GM21619 (cell line): ENCODE measurements around the gene KLHDC1.
"Not testable (repeated sequence)": the region's sequence is repeated elsewhere in the genome, so short reads cannot be mapped to it uniquely, and the experiment has no call there.

Experiments used
- ATAC-seq: cut with Tn5 transposase; IDR thresholded peaks from one replicate; pipeline ENCODE4 v1.9.1; 2021; ENCODE audit not compliant: unreplicated experiment

KLHDC1 gene

GRCh38 chr14:49781040-49781439, 88.1 kb downstream of the KLHDC1 start:
- ATAC-seq: not testable (repeated sequence)

- ATAC-seq: no peak
These were observed 90.6 kb downstream of the KLHDC1 start for GRCh38 chr14:49783394-49784014.

- ATAC-seq: no peak
These were observed 93.4 kb downstream of the KLHDC1 start for GRCh38 chr14:49786315-49786714.

- ATAC-seq: no peak
These were observed 99.7 kb downstream of the KLHDC1 start for GRCh38 chr14:49792618-49793017.

- no peak for ATAC-seq
These were observed 103.1 kb downstream of the KLHDC1 start for GRCh38 chr14:49796025-49796424.
